Measurements from ENCODE around the gene SPDL1.

The SPDL1 gene, protein sequence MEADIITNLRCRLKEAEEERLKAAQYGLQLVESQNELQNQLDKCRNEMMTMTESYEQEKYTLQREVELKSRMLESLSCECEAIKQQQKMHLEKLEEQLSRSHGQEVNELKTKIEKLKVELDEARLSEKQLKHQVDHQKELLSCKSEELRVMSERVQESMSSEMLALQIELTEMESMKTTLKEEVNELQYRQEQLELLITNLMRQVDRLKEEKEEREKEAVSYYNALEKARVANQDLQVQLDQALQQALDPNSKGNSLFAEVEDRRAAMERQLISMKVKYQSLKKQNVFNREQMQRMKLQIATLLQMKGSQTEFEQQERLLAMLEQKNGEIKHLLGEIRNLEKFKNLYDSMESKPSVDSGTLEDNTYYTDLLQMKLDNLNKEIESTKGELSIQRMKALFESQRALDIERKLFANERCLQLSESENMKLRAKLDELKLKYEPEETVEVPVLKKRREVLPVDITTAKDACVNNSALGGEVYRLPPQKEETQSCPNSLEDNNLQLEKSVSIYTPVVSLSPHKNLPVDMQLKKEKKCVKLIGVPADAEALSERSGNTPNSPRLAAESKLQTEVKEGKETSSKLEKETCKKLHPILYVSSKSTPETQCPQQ

DNA sequence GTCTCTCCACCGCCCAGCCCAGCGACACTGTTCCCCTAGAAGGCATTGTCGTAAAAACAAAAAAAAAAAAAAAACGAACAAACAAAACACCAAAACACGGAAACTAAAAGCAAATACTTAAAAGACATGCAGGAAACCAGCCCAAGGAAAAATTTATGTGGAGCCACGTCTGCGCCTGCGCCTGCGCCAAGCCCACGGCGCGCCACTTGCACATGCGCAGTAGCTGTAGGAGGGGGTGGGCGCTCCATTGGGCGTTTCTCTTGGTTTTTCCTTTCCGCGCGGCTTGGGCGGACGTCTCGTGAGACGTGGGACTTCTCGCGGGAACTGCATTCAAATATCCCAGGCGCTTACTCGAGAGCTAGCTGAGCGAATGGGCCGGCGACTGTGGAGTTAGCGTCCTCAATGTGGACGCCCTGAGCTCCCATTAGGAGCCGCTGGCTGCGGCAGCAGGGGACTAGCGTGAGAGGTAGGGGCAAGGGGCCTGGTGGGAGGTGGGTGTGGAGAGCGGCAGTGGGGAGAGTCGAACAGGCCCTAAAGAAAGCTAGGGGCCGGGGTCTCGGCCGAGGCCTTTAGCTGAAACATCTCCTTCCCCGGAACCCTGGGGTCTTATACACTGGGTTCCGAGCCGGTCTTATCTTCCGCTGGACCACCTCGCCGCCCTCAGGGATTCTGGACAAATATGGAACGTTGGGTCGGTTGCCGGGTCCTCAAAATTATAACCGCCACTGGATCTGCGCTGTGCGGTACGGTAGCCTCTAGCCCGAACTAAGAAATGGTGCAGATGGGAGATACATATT, at the start of gene SPDL1:
SPDL1 (plus strand) TSS at position 350 of the 797 bp plus-strand sequence. CDS start 4,644 bp downstream, outside the sequence.
- peak; percentile 97 for DNase-seq

DNA sequence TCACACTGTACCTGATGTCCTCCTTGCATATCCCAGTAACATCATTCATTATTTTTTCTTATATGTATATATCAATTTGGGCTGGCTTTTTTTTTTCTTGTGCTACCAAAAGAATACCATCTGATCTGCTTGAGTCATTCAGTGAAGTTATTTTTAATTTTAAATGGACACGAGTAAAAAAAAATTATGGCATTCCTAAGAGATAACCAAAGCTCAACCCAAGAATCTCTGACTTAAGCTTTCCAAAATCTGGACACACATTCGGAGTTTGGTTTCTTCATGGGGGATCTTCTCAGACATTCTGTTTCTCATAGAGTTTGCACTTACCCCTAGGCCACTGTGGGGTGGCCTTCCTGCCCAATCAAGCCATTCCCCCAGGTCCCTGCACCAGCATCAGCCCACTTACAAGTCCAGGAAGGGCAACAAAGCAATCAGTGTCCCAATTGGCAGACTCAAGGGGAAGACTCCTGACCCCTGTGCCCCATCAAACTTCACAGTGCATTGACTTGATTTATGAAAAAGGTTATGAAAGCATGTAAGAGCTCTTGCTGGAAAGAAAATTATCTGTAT, 49.2 kb upstream of the SPDL1 start:
- DNase-seq: peak; percentile 48

DNA sequence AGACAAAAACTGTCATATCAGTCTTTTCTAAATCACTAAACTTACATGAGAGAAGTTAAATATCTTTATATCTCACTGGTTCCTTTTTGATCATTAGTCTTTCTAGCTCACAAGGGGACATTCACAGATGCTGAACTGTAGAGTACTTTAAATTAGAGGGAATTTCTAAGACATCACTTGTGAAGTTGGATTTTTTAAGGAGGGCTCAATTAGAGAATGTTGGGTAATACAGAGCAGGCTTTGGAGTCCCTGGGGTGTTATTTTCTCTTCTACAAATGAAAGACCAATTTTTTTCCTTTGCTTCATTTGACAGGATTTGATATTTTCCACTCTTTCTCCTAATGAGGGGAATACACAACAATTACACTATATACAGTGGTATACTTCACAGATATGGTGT, 48.6 kb upstream of the SPDL1 start:
- DNase-seq: no peak

DNA sequence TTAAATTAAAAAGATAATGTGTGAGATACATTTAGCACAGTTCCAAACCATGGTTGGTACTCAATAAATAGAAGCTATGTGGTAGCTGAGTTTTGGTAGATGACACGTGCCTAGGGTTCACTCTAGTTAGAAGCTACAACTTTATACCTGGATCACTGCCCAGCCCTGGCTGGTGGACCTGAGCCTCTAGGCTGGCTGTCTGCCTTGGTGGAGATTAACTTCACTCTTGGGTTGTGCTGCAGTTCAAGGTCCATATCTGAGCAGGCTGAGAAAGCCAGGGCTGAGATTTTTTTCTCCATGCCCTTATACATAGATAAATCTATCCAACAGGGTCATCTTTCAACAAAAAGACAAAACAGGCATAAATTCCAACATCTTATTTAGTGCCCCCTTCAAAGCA, 44.6 kb upstream of the SPDL1 start:
- DNase-seq: no peak

DNA sequence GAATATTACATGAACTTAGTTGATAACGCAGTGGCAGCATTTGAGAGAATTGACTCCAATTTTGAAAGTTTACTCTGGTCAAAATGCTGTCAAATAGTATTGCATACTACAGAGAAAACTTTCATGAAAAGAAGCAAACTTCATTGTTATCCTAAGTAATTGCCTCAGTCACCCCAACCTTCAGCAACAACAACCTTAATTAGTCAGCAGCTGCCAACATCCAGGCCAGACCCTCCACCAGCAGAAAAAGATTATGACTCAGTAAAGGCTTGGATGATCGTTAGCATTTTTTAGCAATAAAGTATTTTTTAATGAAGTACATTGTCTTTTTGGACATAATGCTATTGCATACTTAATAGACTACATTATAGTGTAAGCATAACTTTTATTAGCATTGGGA, 40.8 kb upstream of the SPDL1 start:
- no peak for DNase-seq

DNA sequence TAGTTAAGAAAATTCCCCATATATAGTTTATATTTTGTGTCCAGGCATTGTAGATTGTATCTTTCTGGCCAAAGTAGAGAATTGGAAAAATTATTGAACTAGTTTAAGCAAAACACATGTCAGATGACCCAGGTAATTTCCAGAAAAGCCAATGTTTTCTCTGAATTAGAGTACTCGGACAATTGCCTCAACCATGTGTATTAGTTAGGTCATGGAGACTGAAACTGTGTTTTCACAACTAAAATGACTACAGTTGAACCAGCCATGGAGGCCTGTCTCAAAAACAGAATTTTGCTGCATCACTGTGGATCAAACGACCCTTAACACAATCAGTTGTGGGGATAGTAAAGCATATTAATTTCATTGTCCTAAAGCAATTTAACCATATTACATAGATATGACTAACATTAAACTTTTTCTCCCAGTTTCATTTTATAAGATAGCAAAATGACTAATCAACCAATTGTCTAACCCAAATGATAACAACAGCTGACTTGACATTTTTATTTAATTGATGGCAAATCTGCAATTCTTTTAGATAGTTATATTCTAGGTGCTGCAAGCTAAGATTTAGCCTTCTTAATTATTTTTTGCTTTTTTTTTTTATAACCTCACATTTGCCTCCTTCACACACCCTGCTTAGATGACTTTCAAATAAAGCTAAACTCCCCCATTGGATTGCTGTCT, 39.2 kb upstream of the SPDL1 start:
- DNase-seq: no peak

DNA sequence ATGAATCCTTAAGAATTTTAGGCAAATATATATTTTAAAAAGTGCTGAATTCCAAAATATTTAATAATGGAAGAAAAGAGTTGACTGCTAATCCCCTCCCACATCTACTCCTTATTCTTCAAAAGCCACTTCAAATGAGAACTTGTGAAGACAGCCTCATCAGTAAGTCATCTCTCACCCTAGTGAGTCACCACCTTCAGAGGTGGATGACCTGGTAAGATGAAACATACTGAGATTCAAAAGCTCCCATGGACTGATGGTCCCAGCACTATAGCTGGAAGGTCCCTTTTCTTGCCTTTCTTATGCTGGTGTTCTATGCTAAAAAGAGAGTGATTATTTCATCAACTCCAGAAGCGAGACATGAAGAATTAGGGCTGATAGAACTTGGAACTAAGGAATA, 37.8 kb upstream of the SPDL1 start:
- peak; percentile 70 for DNase-seq

DNA sequence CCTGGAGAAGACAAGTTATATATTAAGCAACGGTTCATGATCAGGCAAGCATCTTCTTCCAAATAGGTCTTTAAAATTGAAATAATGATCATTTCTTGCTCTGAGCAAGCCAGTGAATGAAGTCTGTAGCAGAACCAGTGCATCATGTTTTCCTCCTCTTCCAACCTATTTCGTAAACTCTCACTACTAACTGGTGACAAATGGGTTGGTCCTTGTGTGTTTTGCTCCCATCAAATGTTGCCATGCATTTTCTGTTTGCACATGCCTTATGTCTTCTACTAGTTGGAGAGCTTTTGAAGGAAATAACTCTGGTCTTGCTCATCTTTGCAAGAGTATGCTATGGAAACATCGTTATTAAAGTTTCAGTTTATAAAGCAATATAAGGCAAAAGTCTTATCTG, 37.2 kb upstream of the SPDL1 start:
- peak; percentile 18 for DNase-seq

DNA sequence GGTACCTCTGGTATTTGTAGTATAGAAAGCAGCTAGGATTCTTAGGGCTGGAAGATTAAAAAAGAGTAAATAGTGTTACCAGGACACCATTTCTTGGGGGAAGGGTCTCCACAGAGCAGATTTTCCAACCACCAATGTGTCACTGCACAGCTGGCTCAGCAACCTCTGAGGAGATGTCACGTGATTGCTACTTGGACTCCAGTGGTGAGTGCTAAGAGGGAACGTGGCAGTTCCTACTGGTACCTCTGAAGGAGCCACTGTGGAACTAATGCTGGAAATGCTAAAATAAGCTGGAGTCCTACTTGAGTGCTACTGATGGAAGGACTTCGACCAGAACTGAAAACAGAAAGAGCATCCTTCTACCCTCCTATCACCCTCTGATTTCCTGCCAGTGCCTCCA, 36.1 kb upstream of the SPDL1 start:
- DNase-seq: peak; percentile 55

DNA sequence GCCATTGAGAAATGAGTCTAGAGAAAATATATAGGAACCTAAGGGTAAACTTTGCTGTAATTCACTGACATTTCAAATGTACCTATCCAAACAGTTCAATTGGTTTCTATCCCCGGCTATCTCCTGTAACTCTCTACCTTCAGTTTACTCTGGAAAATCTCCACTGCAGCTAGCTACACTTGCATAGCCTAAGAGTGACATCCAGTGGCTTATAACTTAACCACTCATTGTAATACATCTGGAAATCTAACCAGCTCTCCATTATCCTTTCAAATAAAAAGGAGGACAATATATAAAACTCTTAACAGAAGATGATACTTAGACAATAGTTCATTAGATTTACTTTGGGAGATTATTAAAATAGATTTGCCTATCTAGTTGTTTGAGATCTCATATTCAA, 35.3 kb upstream of the SPDL1 start:
- peak; percentile 55 for DNase-seq

DNA sequence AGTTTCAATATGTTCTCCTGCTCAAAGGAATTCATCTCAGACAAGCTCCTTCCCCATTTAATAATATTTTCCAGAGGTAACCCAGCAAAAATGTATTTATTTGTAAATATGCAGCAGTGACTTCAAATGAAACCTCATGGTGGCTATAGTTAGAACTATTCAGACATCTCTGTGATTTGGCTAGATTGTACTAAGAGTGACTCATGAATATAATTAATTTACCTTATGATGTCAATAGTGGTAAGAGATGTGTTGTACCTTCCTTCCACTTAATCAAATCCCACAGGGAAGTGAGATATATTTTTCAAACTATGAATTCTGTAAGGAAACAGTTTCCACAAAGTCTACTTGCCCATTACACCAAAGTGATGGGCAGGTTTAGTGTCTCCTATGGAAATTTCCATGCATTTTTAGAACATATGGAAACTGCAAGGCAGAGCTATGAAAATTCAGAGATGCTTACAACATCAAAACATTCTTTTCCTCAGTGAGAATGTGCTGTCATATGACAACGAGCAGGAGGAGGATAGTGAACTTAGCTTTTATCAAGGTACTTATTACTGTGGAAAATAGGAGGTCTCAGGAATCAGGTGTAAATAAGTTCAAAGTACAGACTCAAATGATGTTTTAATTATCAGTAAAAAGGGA, 34.0 kb upstream of the SPDL1 start:
- peak; percentile 23 for DNase-seq

DNA sequence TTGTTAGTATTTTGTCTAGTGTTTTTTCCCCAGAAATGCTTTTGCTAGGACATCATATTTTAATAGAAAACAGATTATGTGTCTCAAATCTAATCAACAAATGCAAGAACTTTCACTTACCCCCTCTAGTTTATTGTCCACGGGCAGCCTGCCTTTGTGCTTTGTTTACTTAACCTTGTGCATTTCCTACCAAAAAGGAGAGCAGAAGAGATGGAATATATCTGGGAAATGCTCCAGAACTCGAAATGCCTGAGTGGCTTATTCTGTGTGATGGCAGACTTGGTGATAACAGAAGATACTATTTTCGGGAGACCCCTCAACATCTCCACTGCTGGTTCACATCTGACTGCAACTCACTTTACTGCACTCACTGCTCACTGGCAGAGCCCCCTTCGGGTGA, 33.3 kb upstream of the SPDL1 start:
- DNase-seq: no peak

DNA sequence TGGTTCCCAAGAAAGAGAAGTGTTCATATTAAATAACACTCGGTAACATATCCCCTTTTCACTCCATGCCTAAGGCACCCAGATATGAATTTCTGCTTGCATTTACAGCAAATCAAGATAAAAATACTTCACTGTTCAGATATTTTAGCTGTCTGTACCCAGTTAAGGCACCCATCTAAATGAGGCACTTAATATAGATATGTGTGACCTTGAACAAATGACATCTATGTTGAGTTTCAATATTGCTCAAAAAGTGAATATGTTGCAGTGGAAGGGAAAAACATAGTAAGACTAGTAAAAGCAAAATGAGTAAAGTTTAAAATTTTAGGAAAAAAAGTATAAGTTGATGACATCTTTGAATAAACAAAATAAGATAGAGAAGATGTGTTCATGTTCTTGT, 32.4 kb upstream of the SPDL1 start:
- no peak for DNase-seq

DNA sequence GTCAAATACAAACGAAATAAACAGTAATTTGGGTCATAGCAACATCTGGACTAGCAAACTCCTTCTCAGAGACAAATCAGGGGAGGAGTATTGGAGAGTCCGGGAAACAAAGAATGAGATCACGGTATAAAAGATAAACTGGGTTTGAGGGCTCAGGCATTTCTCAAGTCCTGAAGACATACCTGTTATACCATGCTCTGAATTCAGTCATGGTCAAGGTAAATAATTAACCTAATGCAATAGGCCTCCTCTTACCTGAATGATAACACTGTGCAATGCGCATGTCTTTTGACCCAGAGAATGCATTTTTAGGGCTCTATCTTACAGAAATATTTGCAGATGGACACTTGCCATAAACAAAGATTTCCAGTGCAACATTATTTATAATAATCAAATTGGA, 31.9 kb upstream of the SPDL1 start:
- no peak for DNase-seq

DNA sequence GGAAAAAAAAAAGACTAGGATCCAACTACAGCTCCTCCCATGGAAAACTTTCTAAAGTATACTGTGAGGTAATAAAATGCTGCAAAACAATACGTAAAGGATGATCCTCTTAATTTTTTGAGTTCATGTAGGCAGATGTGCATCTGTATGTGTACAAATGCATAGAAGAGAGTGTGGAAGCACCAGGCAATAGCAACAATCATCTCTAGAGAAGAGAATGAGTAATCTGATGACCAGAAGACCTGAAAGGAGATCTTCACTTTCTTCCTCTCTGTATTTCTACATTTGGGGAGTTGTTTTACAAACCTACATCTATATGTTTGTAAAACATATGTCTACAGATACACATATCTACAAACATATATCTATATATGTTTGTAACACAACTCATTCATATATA, 29.3 kb upstream of the SPDL1 start:
- no peak for DNase-seq

DNA sequence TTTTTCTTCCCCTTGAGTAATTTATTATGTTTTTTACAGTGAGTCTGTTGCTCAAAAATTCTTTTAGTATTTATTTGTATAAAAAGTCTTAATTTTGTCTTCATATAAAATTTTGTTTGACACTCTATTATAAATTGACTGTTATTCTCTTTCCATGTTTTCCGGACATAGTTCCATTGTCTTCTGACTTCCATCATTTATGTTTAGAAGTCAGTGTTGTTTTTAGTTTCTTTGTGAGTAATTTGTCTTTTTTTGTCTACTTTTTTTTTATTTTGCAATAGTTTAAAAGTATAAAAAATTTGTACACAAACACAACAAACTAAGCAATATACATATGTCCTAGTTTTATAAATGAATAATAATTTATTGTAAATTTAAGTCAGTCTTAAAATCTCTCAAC, 25.7 kb upstream of the SPDL1 start:
- no peak for DNase-seq

DNA sequence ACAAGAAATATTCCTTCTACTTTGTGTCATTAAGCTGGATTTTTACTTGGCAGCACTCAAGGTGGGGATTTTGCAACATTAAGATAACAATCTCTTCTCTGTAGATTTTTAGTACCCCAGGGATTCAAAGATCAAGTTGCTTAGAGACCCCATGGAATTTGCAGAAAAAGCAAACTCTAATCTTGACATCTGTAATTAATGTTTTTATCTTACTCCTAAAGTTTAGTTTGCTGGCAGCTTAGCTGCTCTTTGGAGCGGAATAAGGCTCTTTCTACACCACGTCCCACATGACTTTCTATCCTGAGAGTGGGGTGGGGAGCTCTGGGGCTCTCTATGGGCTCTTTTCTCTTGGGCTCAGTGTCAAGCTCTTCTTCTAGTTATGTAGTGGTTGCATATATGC, 21.7 kb upstream of the SPDL1 start:
- DNase-seq: peak; percentile 61

DNA sequence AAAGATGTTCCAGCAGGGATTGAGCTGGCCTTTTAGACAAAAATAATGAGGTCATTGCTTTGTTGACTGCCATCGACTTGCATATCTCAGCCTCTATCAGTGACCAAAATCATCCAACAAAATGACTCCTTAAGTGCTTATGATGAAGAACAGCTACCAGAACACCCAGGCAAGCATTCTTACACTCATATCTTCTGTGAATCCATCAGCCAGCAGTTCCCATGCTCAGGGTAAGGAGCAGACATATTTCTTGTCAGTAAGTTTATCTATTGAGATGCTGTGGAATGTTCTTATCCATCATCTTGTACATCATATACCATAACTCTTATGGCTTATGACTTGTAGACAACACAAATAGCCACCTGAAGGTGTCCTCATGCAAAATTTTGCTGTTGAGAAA, 20.2 kb upstream of the SPDL1 start:
- peak; percentile 48 for DNase-seq

DNA sequence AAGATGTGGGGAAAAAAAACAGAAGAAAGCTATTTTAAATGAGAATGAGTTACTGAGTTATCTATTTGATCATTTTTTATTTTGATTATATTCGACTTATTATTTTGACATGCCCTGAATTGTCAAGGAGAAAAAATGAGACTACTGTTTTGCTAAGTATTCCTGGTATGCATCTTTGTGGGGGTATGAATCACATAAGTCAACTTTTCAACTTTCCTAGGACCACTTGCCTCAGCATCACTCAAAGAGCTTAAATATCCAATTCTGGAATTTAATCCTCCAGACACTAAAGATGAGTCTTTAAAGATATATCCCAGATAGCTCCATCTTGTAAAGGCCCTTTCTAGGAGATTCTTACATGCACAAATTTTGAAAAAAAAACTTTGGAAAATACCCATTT, 17.4 kb upstream of the SPDL1 start:
- peak; percentile 79 for DNase-seq

DNA sequence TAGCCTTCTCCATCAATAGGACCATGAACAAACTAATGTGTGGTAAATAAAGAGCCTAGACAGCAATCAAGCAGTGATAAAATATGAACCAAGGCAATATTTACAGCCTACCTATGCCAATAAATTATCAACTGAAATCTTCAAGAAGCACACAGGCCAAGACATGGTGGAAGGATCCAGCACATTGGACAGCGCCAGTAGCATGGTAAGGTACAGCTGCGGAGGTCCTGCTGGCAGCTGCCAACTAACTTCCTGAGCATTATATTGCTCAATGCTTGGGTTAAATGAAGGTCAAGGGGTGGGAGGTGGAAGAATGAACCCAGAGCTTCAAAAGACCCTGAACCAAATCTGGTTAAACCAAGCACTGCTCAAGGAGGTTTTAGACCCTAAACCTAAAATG, 16.5 kb upstream of the SPDL1 start:
- no peak for DNase-seq

DNA sequence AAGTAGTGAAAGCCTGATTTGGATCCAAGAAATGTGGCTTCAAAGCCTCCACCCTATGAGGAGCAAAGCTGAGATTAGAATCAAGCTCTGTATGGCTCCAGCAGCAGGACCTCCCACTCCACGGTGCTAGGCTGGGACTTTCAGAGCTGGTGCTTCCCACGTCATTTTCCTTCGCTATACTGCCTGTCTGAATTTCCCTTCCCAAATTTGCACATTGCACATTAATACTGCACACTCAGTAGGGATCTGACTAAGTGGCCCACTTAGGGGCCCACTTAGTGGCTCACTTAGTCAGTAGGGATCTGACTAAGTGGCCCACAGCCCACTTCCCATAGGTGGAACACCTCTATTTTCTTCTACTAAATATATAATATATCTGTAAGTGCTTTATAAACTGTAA, 14.1 kb upstream of the SPDL1 start:
- DNase-seq: no peak

DNA sequence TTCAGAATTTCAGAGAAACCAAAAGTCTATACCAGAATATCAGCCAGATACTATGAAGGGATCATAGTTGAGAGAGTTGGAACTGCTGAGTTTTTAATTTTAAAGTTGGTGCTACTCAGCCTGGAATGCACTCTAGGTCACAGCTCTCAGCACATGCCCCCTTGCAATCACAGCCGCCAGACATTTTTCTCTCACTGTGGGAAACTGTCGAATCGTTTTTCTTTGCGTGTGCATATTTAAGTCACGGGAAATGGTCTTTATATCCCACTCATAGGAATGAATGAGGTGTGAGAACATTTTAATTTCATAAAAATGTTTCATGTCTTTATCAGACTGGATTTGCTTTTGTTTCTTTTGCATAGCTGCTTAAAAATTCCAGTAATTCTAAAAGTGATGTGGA, 12.2 kb upstream of the SPDL1 start:
- peak; percentile 53 for DNase-seq
